HG03103 (cell line): ENCODE measurements around the gene BPIFA1.

Experiments
- ATAC-seq: cut with Tn5 transposase; IDR thresholded peaks from one replicate; pipeline ENCODE4 v1.9.1; 2021; ENCODE audit warnings: low read depth; ENCODE audit not compliant: unreplicated experiment

Gene BPIFA1

DNA sequence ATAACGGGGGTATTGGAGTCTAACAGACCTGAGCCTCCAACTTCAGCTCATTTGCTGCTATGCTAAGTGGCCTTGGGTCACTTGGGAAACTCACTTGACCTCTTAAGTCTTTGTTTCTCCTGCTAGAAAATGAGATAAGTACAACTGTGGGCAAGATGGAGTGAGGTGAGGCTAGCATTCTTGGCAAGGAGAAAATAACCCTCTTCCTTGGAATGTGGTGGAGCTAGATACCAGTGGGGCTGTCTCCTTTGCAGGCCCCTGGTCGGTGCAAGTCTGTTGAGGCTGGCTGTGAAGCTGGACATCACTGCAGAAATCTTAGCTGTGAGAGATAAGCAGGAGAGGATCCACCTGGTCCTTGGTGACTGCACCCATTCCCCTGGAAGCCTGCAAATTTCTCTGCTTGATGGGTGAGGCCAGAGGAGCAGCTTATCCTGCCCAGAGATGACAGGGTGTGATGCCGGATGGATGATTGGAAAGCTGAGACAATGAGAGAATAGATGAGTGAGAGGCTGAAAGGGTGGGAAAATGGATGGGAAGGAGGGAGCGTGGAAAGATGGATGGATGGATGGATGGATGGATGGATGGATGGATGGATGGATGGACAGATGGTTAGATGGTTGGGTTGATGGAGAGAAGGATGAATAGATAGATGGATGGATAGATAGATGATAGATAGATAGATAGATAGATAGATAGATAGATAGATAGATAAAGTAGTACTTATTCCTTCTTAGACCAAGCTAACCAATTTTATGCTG, 4.4 kb downstream of the BPIFA1 start:
- ATAC-seq: no peak

DNA sequence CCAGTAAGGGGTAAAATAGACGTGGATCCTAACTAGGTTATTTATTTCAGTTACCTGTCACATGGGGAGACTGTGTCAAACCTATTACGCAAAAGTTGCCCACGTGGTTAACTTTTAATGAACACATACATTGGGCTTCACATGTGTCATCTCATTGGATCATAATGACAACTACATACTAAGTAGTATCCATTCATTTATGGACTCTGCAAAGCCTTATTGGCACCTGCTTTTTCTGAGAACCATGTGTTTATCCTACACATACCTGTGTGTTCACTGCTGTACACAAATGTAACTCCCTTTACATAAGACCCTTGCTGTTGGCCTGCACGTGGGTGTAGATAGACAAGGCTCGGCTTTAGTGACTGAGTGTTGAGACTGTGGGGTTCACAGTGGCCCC, 5.1 kb downstream of the BPIFA1 start:
- ATAC-seq: no peak

DNA sequence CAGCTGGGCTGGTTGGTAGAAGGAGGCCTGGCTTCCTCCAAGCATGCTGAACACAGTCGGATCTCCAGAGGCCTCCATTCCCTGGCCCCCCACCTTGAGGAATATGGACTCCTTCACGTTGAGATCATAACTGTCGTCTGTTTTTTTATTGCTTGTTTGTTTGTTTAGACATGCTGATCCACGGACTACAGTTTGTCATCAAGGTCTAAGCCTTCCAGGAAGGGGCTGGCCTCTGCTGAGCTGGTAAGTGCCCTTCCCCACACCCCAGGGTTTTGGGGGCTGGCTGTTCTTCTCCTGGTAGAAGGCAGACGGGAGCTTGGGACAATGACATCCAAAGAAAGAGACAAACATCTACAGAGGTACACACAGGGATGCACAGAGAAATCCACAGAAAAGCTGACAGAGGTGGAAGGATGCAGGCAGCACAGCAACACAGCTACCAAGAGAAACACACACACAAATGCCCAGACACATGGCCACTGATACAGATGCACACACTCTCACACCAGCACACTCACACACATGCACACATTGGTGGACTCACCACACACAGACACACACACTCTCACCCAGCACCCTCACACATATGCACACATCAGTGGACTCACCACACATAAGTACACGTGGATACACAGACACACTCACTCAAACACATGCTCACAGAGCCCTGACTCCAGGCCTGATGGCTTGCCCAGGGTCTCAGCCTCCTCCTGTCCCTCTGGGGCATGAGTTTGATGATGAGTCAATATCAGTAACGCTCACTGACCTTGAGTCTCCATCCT, 6.7 kb downstream of the BPIFA1 start:
- ATAC-seq: no peak

DNA sequence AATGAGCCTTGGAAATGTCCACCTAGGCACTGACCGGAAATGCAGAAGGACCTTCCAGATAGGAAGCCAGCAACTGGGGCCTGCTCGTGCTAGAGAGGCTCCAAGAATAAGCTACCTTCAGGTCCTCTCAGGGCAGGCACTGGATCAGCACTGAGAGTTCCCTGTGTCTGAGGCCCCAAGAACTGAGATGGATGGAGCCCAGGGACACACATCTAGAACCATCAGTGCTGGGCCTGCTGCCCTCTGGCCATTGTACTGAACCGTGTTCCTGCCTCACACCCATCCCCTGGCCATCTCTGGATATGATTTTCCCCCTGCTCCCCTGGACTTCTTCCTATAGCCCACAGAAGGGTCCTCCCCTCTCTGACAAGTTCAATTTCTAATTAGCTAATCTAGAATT, 10.3 kb downstream of the BPIFA1 start:
- no peak for ATAC-seq

DNA sequence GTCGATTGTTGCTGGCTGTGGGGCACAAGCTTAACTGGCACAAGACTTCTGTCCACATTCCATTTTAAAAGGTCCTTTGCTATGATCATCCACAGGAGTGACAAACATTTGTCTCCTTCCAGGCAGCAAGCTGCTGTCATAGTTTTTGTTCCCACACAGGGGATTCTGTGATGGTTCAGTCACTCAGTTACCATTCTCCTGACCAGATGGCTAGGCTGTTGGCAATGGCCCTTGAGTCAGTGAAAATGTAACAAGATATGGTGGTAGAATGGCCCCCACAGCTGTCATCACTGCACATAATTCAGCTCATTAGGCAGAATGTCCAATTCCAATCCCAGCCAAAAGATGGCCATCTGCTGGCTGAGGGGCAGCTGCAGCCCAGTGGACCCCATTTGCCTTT, 13.7 kb downstream of the BPIFA1 start:
- no peak for ATAC-seq

DNA sequence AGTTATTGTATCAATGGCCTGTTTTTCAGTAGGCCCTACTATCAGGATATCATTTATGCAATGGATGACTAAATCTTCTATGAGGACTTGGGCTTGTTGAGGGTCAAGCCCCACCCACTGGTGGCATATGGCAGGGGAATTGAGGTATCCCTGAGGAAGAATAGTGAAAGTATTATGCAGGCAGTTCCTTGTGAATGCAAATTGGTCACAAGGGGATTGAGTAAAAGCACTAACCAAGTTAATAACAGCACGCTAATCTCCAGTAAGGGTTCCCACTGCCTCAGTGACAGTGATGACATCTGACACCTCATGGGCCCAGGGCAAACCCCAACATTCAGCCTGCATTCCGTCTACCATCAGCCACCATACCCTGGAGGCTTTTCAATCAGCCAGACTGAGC, 14.9 kb downstream of the BPIFA1 start:
- ATAC-seq: no peak

DNA sequence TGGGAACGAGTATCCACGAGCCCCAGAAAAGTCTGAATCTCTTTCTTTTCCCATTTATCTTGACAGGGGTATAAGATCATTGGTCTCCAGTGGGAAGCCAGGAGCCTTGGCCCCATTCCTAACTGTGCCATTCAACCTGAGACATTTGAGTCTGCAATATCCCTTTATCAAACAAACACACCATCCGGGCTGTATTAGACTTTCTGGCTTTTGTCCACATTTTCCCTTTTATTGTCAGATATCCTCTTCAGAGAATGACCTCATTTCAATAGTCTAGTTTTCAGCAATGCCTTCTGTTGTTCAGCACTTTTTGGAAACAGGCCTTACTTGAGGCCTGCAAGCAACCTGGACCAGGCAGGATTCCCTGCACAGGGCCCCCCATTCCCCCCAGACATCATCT, 15.7 kb downstream of the BPIFA1 start:
- ATAC-seq: no peak

DNA sequence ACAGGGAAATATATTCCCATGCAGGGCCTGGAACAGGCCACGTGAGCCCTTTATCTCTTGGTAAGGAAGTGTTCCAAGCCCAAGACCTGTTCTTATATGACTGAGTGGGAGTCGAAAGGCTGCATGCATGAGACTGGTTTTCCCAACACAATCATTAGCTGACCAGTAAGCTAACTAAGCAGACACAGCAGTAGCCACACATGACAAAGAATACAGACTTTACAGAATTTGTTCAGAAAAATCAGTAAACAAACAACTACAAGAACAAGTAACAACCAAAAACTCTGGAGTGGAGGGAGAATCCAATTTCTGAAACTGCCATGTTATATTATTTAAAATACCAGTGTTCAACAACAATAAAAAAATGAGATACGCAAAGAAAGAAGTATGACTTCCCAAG, 16.7 kb downstream of the BPIFA1 start:
- ATAC-seq: no peak

DNA sequence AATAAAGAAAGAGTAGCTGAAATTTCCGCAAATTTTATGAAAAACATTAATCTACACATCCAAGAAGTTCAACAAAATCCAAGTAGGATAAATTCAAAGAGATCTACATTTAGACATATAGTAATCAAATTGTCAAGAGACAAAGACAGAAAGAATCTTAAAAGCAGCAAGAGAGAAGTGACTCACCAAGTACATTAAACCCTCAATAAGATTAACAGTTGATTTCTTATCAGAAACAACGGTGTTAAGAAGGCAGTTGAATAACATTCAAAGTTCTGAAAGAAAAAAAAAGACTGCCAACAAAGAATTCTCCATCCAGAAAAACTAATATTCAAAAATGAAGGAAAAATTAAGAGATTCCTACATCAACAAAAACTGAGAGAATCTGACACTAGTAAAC, 19.2 kb downstream of the BPIFA1 start:
- no peak for ATAC-seq

DNA sequence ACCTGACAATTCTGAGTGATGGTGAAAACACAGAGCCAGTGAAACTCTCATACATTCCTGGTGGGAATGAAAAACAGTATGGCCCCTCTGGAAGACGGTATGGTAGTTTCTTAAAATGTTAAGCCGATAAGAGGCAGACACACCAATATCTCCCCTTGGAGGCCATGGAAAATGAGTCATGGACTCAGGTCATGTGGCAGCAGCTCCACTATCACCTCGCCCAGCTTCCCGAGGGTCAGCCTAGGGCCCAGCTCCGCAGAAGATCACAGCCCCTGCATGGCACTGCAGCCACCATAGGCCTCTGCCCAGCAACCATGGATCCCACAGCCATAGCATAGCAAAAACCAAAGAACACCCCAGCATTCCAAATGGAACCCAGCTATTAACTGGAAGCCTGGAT, 21.4 kb downstream of the BPIFA1 start:
- no peak for ATAC-seq

DNA sequence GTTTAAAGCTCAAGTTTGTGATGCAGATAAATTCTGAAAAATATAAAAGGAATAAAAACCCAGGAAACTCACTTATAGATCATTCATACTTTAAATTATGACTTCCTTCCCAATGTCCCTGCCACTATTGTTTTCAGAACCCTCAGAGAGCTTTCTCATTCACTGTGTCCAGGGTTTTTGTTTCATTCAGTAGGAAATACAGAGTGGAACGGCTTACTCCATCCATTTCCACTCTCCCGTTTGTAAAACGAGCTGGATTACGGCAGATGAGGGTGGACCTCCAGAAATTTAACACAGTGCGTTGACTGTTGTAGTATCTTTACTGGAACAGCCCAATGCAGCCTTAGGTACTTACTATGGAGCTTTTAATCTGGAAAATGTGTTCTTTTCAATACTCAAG, 23.6 kb downstream of the BPIFA1 start:
- no peak for ATAC-seq

DNA sequence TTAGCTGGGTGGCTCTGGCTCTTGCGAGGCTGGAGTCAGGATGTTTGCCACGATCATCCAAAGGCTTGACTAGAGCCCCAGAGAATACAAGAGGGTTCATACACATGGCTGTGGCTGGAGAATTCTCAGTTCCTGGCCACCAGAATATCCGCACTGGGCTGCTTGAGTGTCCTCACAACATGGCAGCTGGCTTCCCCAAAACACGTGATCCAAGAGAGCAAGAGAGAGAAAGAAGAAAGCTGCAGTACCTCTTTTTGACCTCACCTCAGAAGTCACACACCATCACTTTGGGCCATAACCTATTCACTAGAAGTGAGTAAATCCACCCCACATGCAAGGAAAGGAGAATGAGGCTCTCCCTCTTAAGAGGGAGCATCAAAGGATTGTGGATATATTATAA, 25.7 kb downstream of the BPIFA1 start:
- no peak for ATAC-seq

DNA sequence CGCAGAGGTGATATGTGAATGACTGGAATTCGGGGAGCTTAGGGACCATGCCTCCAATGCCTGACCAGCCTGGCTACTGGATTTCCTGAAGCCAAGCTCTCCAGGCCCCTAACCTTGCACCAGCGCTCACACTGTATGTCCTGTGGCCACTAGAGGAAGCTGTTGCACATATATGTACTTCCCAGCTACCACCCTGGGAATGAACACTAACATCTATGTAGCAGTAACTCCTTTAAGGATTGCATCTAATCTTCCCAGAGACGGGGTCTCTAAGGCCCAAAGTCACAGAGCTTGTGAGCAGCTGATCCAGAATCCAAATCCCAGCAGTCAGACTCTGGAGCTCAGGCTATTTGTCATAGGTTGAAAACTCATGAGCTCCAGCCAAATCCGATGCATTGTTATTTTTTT, 26.9 kb downstream of the BPIFA1 start:
- no peak for ATAC-seq

DNA sequence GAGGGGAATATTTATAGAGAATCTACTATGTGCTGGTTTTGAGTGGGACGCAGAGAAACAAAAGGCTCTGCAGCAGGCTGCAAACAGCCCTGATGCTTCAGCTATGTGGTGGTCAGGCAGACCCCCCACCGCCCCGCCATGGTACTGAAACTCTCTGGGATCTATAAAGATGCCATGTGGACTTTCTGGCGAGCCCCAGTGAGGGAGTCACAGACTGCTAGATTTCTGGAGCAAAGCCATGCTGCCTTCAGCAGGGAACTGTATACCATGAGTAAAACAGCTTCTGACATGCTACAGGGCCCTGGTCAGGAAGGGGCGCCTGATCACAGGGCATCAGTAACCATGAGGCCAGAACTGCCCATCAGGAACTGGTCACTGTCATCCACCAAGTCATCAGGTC, 28.0 kb downstream of the BPIFA1 start:
- ATAC-seq: no peak

DNA sequence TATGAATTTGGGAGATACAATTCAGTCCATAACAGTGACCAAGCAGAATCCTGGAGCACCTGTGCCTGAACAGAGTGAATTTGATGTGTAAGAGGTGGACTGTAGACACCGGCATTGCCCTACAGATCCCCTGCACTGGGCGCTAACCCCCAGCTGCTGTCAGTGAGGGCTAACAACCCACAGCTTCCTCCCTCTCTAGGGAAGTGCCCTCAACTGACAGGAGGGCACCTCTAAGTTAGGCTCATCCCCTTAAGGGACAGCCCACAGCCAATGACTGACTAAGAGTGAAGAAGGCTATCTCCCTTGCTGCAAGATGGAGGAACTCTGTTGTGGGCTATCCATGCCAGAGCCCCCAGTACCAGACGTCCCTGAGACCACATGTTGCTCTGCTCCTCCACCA, 31.9 kb downstream of the BPIFA1 start:
- no peak for ATAC-seq

DNA sequence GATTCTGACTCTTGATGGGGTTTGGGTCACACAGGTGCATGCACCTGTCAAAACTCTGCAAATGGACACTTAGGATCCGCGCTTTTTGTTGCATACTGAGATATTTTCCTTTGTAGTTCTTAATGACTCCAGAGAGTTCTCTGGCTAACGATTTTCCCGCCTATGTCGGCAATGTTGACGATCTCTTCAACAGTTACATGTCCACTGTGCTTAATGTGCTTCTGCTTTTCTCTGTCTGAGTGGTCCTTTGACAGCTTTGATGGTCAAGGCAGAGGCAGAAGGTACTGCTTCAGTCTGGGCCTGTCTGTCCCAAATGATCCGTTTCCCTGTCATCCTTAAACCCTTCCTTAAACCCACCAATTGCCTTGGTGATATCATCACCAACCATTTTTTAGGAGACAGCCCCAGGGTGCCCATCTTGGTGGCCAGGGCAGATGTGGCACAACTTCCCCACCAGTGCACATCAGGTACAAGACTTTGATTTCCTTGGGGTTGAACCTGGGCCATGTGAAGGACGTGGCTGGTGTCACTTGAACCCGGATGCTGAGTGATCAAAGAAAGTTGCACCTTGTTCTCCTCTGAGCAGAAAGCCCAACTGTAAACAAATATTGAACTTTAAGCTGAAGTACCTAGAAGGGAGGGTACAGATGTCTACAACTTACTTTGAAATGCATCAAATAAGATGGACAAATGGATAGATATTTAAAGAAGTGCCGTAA, 36.5 kb downstream of the BPIFA1 start:
- ATAC-seq: no peak

DNA sequence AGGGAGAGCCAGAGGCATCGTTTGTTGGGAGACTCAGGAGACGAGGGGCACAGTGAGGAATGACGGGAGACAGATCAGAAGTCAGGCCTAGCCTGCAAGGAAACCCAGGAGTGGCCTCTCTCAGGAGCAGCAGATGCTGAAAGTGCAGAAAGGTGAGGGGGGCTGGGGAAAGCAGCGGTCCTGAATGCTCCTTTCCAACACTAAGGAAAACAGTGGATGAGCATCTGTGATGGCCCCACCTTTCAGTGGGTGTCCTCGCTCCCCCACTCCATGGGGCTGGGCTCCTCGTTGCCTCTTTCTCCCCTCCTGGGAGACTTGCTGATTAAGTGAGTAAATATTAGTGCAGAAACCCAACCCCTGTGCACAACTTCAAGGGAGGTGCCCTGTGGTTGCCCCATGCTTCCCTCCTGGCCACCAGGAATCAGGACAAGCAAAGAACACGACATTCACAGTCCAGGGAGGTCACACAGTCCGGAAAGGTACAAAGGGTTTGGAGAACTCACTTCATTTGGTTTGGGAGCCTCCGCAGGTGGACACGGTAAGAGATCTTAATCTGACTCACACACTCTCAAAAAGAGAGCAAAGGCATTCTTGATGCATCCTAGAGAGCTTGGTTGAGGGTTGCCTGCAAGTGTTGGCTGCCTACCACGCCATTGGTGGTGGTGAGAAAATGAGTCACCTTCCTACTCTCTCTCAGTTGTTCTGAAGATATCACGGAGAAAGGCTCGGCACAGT, 37.5 kb downstream of the BPIFA1 start:
- ATAC-seq: no peak

DNA sequence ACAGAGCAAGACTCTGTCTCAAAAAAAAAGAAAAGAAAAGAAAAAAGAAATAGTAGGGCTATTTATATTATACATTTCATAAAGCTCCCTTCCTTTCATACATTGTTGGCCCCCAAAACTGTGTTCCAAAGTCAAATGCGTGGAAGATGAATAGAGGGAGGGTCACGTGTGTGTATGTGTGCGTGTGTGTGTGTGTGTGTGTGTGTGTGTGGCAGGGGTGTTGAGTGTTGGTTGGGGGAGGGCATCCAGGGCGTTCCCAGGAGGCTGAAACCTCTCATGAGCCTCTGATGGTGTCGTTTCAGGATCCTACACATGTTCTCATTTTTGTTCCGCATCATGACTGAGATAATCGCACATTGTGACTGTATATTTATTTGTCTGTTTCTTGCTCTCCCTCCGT, 39.4 kb downstream of the BPIFA1 start:
- ATAC-seq: no peak

DNA sequence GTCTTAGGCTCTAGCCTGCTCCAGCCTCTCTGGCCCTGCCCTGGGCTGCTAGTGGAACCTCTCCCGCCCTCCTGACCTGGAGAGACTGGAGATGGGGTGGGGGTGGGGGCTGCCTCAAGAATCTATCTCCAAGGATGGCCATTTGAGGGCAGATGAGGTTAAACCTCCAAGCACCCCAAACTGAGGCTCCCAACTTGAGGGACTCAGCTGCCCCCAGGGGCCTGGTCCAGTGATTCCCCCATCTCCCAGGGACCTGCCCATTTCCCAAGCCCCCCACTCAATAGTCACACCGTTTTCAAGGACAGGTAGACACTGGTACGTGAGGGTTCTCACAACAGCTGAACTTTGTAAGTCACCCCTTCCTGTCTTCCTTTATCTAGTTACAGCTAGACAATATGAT, 40.1 kb downstream of the BPIFA1 start:
- ATAC-seq: no peak

DNA sequence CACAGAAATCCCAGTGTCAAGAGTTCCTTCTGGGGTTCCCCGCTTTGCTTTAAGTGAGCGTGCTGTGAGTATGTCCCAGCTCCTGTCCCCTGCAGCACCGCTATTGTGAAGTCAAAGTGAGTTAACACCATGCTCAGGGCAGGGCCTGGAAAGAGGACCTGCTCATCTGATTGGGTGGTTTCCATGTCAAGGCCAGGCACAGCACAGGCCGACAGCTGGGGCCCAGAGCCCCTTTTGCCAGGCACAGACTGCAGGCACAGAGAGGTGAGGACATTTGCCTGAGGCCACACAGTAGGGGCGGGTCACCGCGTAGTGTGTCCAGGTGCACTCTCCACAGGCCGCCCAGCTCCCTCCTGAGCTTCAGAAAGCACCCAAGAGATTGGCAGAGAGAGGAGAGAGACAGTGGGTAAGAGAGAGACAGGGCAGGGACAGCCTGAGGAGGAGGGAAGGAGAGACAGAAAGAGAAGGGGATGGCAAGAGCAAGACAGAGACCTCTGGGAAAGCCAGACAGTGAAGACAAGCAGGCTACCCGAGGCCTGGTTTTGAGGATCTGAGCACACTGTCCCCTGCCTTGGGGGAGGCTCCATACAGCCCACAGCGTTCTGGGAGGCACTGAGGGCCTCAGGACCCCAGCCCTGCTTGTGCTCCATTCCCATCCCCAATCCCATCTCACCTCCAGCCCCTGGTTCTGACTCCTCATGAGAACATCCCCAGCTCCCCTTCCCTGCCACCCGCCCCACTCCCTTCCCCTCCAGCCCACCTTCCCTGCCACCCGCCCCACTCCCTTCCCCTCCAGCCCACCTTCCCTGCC, 40.7 kb downstream of the BPIFA1 start:
- no peak for ATAC-seq
